HEK293 (cell line): ENCODE measurements around the gene GATA3.

Source experiments
- CTCF ChIA-PET: fragments of 350-600 bp; formaldehyde crosslinking; extraction: SDS; loops from one replicate; lab custom pipeline; 2021; ENCODE audit warnings: antibody characterized with exemption; lab: Yijun Ruan, JAX
- POLR2A ChIA-PET: fragments of 300-600 bp; formaldehyde crosslinking; extraction: SDS; loops from one replicate; lab custom pipeline; 2020; ENCODE audit warnings: antibody characterized with exemption, inconsistent platforms; lab: Yijun Ruan, JAX
- H3K27ac ChIP-seq: fragments of 200-500 bp; sonication (Bioruptor generic); 2 replicates; pipeline ENCODE4 v1.5.1; 2014; ENCODE audit warnings: low read depth, low read length, control low read depth, inconsistent platforms; ENCODE audit errors: extremely low read depth
- H3K36me3 ChIP-seq, 2 experiments: fragments of 200-500 bp in 1 of 2; sonication (Bioruptor generic) in 1 of 2; 1 replicate in 1 of 2; 2 replicates in 1 of 2; pipeline ENCODE4 v1.5.1; 2014 to 2017; ENCODE audit warnings: inconsistent platforms in 2 of 2, low read length in 2 of 2; ENCODE audit not compliant: control insufficient read depth in 2 of 2, insufficient read depth in 1 of 2
- H3K4me1 ChIP-seq: fragments of 200-500 bp; sonication (Bioruptor generic); 2 replicates; pipeline ENCODE4 v1.5.1; 2014; ENCODE audit warnings: mild to moderate bottlenecking, low read length, inconsistent platforms; ENCODE audit not compliant: control insufficient read depth, insufficient read depth
- H3K4me3 ChIP-seq: 2 replicates; pipeline ENCODE4 v1.5.1; 2011; ENCODE audit warnings: low read depth, mild to moderate bottlenecking, control low read depth, low read length, moderate library complexity
- H3K9me3 ChIP-seq: fragments of 200-500 bp; sonication (Bioruptor generic); 2 replicates; pipeline ENCODE4 v1.5.1; 2014; ENCODE audit warnings: low read depth, low read length, inconsistent platforms; ENCODE audit not compliant: control insufficient read depth, insufficient read depth
- KLF10 ChIP-seq: fragments of 450-650 bp; IDR thresholded peaks from 2 replicates; pipeline ENCODE4 v1.5.1; 2018; ENCODE audit warnings: missing biosample characterization, mild to moderate bottlenecking, missing genetic modification characterization
- KLF9 ChIP-seq: fragments of 450-650 bp; formaldehyde crosslinking; IDR thresholded peaks from 2 replicates; pipeline ENCODE4 v1.5.1; 2016; ENCODE audit warnings: missing biosample characterization, missing genetic modification characterization, low read depth
- PRDM2 ChIP-seq: fragments of 450-650 bp; formaldehyde crosslinking; IDR thresholded peaks from 2 replicates; pipeline ENCODE4 v1.5.1; 2016; ENCODE audit warnings: missing biosample characterization, missing genetic modification characterization, borderline replicate concordance
- REST ChIP-seq: fragments of 450-650 bp; formaldehyde crosslinking; IDR thresholded peaks from 2 replicates; pipeline ENCODE4 v1.5.1; 2016; ENCODE audit warnings: missing biosample characterization, missing genetic modification characterization
- ZBTB26 ChIP-seq: fragments of 450-650 bp; formaldehyde crosslinking; optimal IDR thresholded peaks from 2 replicates; pipeline ENCODE3; 2016; ENCODE audit warnings: missing biosample characterization, mild to moderate bottlenecking, missing genetic modification characterization
- ZBTB7A ChIP-seq: fragments of 450-650 bp; formaldehyde crosslinking; IDR thresholded peaks from 2 replicates; pipeline ENCODE4 v1.5.1; 2016; ENCODE audit warnings: low read depth, missing biosample characterization, missing genetic modification characterization
- ZNF112 ChIP-seq: fragments of 450-650 bp; formaldehyde crosslinking; IDR thresholded peaks from 2 replicates; pipeline ENCODE4 v1.5.0; 2017; ENCODE audit warnings: missing biosample characterization, missing genetic modification characterization
- ZNF138 ChIP-seq: fragments of 450-650 bp; formaldehyde crosslinking; IDR thresholded peaks from 2 replicates; pipeline ENCODE4 v1.5.1; 2016; ENCODE audit warnings: missing biosample characterization, missing genetic modification characterization, borderline replicate concordance
- ZNF146 ChIP-seq: fragments of 450-650 bp; formaldehyde crosslinking; IDR thresholded peaks from 2 replicates; pipeline ENCODE4 v1.5.1; 2016; ENCODE audit warnings: missing biosample characterization, missing genetic modification characterization
- ZNF157 ChIP-seq: fragments of 450-650 bp; formaldehyde crosslinking; IDR thresholded peaks from 2 replicates; pipeline ENCODE4 v1.5.1; 2016; ENCODE audit warnings: missing biosample characterization, missing genetic modification characterization
- ZNF169 ChIP-seq: fragments of 450-650 bp; formaldehyde crosslinking; IDR thresholded peaks from 2 replicates; pipeline ENCODE4 v1.5.1; 2016; ENCODE audit warnings: missing biosample characterization, missing genetic modification characterization
- ZNF24 ChIP-seq: fragments of 450-650 bp; formaldehyde crosslinking; IDR thresholded peaks from 2 replicates; pipeline ENCODE4 v1.5.1; 2016; ENCODE audit warnings: missing biosample characterization, missing genetic modification characterization
- ZNF266 ChIP-seq: fragments of 450-650 bp; formaldehyde crosslinking; IDR thresholded peaks from 2 replicates; pipeline ENCODE4 v1.5.1; 2016; ENCODE audit warnings: missing biosample characterization, missing genetic modification characterization, low read depth
- ZNF341 ChIP-seq: fragments of 450-650 bp; formaldehyde crosslinking; IDR thresholded peaks from 2 replicates; pipeline ENCODE4; 2016; ENCODE audit warnings: low read depth, missing biosample characterization, missing genetic modification characterization
- ZNF366 ChIP-seq: fragments of 450-650 bp; formaldehyde crosslinking; conservative IDR thresholded peaks from 2 replicates; pipeline ENCODE4 v1.5.1; 2016; ENCODE audit warnings: missing biosample characterization, missing genetic modification characterization
- ZNF623 ChIP-seq: fragments of 450-650 bp; formaldehyde crosslinking; IDR thresholded peaks from 2 replicates; pipeline ENCODE4 v1.5.1; 2016; ENCODE audit warnings: missing biosample characterization, missing genetic modification characterization
- ZNF747 ChIP-seq: fragments of 450-650 bp; formaldehyde crosslinking; IDR thresholded peaks from 2 replicates; pipeline ENCODE4 v1.5.1; 2016; ENCODE audit warnings: missing biosample characterization, missing genetic modification characterization
- ZSCAN4 ChIP-seq: fragments of 450-650 bp; formaldehyde crosslinking; IDR thresholded peaks from 2 replicates; pipeline ENCODE4 v1.5.1; 2017; ENCODE audit warnings: missing biosample characterization, missing genetic modification characterization

The GATA3 gene

GRCh38 chr10:8036506-8037198 is 17.8 kb upstream of the GATA3 start:
- no peak overlapping the region for H3K27ac ChIP-seq
- H3K4me3 ChIP-seq = no peak overlapping the region
- H3K9me3 ChIP-seq = no peaks in the 10 kb centered on the region
- ChIA-PET CTCF (no interaction called here), POLR2A (no interaction called here)
- TF ChIP-seq ZBTB26 (tag by site-specific recombination) (no peak), PRDM2 (no peak), ZNF169 (tag by site-specific recombination) (no peak), KLF10 (tag by site-specific recombination) (no peak), ZNF341 (tag by site-specific recombination) (no peak), KLF9 (no peak), ZNF157 (tag by site-specific recombination) (no peak), ZSCAN4 (no peak), ZNF747 (tag by site-specific recombination) (no peak), ZNF623 (tag by site-specific recombination) (no peak), ZNF24 (no peak), ZNF146 (tag by site-specific recombination) (no peak), ZNF138 (tag by site-specific recombination) (no peak), REST (tag by site-specific recombination) (no peak), ZNF266 (no peak), ZBTB7A (no peak), ZNF366 (no peak), ZNF112 (no peak)
- no peaks in the 10 kb centered on the region for H3K36me3 ChIP-seq
- H3K4me1 ChIP-seq = peaks cover 2% of the 10 kb centered on the region; the same call in 1 of the 2 replicates
